Activated naive CD8-positive, alpha-beta T cell treated with anti-CD3 and anti-CD28 coated beads, Interleukin-2, amount 50 U/mL, for 24 hours (primary cell): ENCODE measurements around the gene MAN1C1.
A peak's percentile ranks its signal among the peaks of the same experiment; 100 is the strongest.

Experiments
- ATAC-seq: fragments of 150-1000 bp; cut with Tn5 transposase; one replicate; pipeline ENCODE4 v1.10.0; 2021
- DNase-seq: peaks from one replicate; pipeline ENCODE4 v3.0.0; 2021
- H3K27ac Mint-ChIP-seq: one replicate; pipeline ENCODE4 v1.8.0; 2021; ENCODE audit warnings: mild to moderate bottlenecking, mixed read lengths
- H3K27me3 Mint-ChIP-seq: one replicate; pipeline ENCODE4 v1.8.0; 2021; ENCODE audit warnings: mixed read lengths
- H3K36me3 Mint-ChIP-seq: one replicate; pipeline ENCODE4 v1.8.0; 2021; ENCODE audit warnings: low read depth, mixed read lengths
- H3K4me1 Mint-ChIP-seq: one replicate; pipeline ENCODE4 v1.8.0; 2021; ENCODE audit warnings: mixed read lengths
- H3K4me3 Mint-ChIP-seq: one replicate; pipeline ENCODE4 v1.8.0; 2021; ENCODE audit warnings: mild to moderate bottlenecking, moderate library complexity, mixed read lengths
- H3K9me3 Mint-ChIP-seq: one replicate; pipeline ENCODE4 v1.8.0; 2021; ENCODE audit warnings: mixed read lengths

Gene MAN1C1

GRCh38 chr1:25815208-25816111 lies 198.9 kb downstream of the MAN1C1 start:
- H3K36me3 Mint-ChIP-seq: peaks cover 2% of the 10 kb centered on the region
- H3K27me3 Mint-ChIP-seq: no peaks in the 10 kb centered on the region
- no peaks in the 10 kb centered on the region for H3K9me3 Mint-ChIP-seq
- no peak overlapping the region for H3K4me3 Mint-ChIP-seq
- no peak for ATAC-seq
- no peak overlapping the region for H3K27ac Mint-ChIP-seq
- DNase-seq: no peak
- H3K4me1 Mint-ChIP-seq: peaks cover 12% of the 10 kb centered on the region

- Mint-ChIP-seq H3K27me3 (no peaks in the 10 kb centered on the region), H3K27ac (no peak overlapping the region), H3K36me3 (peaks cover 2% of the 10 kb centered on the region), H3K4me3 (no peak overlapping the region), H3K9me3 (no peaks in the 10 kb centered on the region), H3K4me1 (peaks cover 20% of the 10 kb centered on the region)
- no peak for ATAC-seq
- DNase-seq: no peak
Observed at GRCh38 chr1:25816112-25816718, 199.6 kb downstream of the MAN1C1 start.

GRCh38 chr1:25817840-25818501 lies 201.4 kb downstream of the MAN1C1 start:
- Mint-ChIP-seq H3K4me3 (peak overlapping the region; percentile 90), H3K27ac (no peak overlapping the region), H3K27me3 (no peaks in the 10 kb centered on the region), H3K9me3 (no peaks in the 10 kb centered on the region), H3K4me1 (peaks cover 28% of the 10 kb centered on the region), H3K36me3 (peaks cover 2% of the 10 kb centered on the region)
- DNase-seq: no peak
- no peak for ATAC-seq

- H3K36me3 Mint-ChIP-seq: peaks cover 2% of the 10 kb centered on the region
- no peaks in the 10 kb centered on the region for H3K9me3 Mint-ChIP-seq
- no peaks in the 10 kb centered on the region for H3K27me3 Mint-ChIP-seq
- H3K27ac Mint-ChIP-seq: no peak overlapping the region
- ATAC-seq (no peak), DNase-seq (no peak)
- H3K4me1 Mint-ChIP-seq: peaks cover 28% of the 10 kb centered on the region
- H3K4me3 Mint-ChIP-seq: peak overlapping the region; percentile 90
Observed at GRCh38 chr1:25818569-25818968, 202.0 kb downstream of the MAN1C1 start.

- peak; percentile 93 for ATAC-seq
- Mint-ChIP-seq H3K4me3 (peak within 1 kb of the TSS; percentile 90), H3K27ac (peak within 1 kb of the TSS; percentile 88), H3K9me3 (no peaks in the 10 kb centered on the region), H3K27me3 (no peaks in the 10 kb centered on the region), H3K36me3 (peaks cover 2% of the 10 kb centered on the region), H3K4me1 (peaks cover 28% of the 10 kb centered on the region)
- DNase-seq: peak; percentile 96
Observed at GRCh38 chr1:25819491-25820246, 203.1 kb downstream of the MAN1C1 start, which contains the start of gene MTFR1L. TSS of gene MTFR1L (plus strand) at chr1:25819954. CDS start at chr1:25823105, 3,151 bp downstream.

GRCh38 chr1:25820247-25821111 lies 203.9 kb downstream of the MAN1C1 start:
- Mint-ChIP-seq H3K9me3 (no peaks in the 10 kb centered on the region), H3K27ac (peak overlapping the region; percentile 88), H3K4me3 (peak overlapping the region; percentile 90), H3K36me3 (no peaks in the 10 kb centered on the region), H3K4me1 (peaks cover 28% of the 10 kb centered on the region), H3K27me3 (no peaks in the 10 kb centered on the region)
- peak; percentile 74 for ATAC-seq
- DNase-seq: peak; percentile 70

- Mint-ChIP-seq H3K9me3 (no peaks in the 10 kb centered on the region), H3K4me1 (peaks cover 28% of the 10 kb centered on the region), H3K27me3 (no peaks in the 10 kb centered on the region), H3K36me3 (no peaks in the 10 kb centered on the region), H3K4me3 (peak overlapping the region; percentile 90), H3K27ac (peak overlapping the region; percentile 88)
- ATAC-seq (no peak), DNase-seq (no peak)
Observed at GRCh38 chr1:25821112-25821476, 204.5 kb downstream of the MAN1C1 start.

GRCh38 chr1:25821630-25822091 lies 205.1 kb downstream of the MAN1C1 start:
- DNase-seq (no peak), ATAC-seq (no peak)
- peak overlapping the region; percentile 7 for H3K27ac Mint-ChIP-seq
- H3K4me1 Mint-ChIP-seq: peaks cover 28% of the 10 kb centered on the region
- H3K27me3 Mint-ChIP-seq: no peaks in the 10 kb centered on the region
- H3K9me3 Mint-ChIP-seq: no peaks in the 10 kb centered on the region
- no peaks in the 10 kb centered on the region for H3K36me3 Mint-ChIP-seq
- H3K4me3 Mint-ChIP-seq: peak overlapping the region; percentile 90

- ATAC-seq: no peak
- H3K4me3 Mint-ChIP-seq: no peak overlapping the region
- H3K36me3 Mint-ChIP-seq: peaks cover 22% of the 10 kb centered on the region
Observed at GRCh38 chr1:25825605-25826004, 209.0 kb downstream of the MAN1C1 start.

GRCh38 chr1:25826571-25826970 lies 210.0 kb downstream of the MAN1C1 start:
- peaks cover 27% of the 10 kb centered on the region for H3K36me3 Mint-ChIP-seq
- H3K4me1 Mint-ChIP-seq: peaks cover 5% of the 10 kb centered on the region
- DNase-seq (no peak), ATAC-seq (no peak)
- H3K27me3 Mint-ChIP-seq: no peaks in the 10 kb centered on the region
- H3K9me3 Mint-ChIP-seq: no peaks in the 10 kb centered on the region
- H3K27ac Mint-ChIP-seq: no peak overlapping the region
- no peak overlapping the region for H3K4me3 Mint-ChIP-seq

More at GRCh38 chr1:25825605-25826004, 209.0 kb downstream of the MAN1C1 start:
- no peak overlapping the region for H3K27ac Mint-ChIP-seq
- H3K4me1 Mint-ChIP-seq: peaks cover 14% of the 10 kb centered on the region
- no peak for DNase-seq
- H3K9me3 Mint-ChIP-seq: no peaks in the 10 kb centered on the region
- H3K27me3 Mint-ChIP-seq: no peaks in the 10 kb centered on the region

GRCh38 chr1:25828491-25828890 lies 211.9 kb downstream of the MAN1C1 start:
- Mint-ChIP-seq H3K36me3 (peaks cover 37% of the 10 kb centered on the region), H3K27ac (no peak overlapping the region)
- no peak for ATAC-seq

GRCh38 chr1:25829046-25829445 lies 212.5 kb downstream of the MAN1C1 start:
- Mint-ChIP-seq H3K27ac (no peak overlapping the region), H3K4me1 (no peaks in the 10 kb centered on the region), H3K9me3 (no peaks in the 10 kb centered on the region), H3K4me3 (no peak overlapping the region), H3K27me3 (no peaks in the 10 kb centered on the region), H3K36me3 (peaks cover 40% of the 10 kb centered on the region)
- ATAC-seq (no peak), DNase-seq (no peak)

More at GRCh38 chr1:25828491-25828890, 211.9 kb downstream of the MAN1C1 start:
- Mint-ChIP-seq H3K4me1 (no peaks in the 10 kb centered on the region), H3K9me3 (no peaks in the 10 kb centered on the region), H3K27me3 (no peaks in the 10 kb centered on the region), H3K4me3 (no peak overlapping the region)
- no peak for DNase-seq

GRCh38 chr1:25831569-25832196 lies 215.1 kb downstream of the MAN1C1 start:
- DNase-seq (no peak), ATAC-seq (no peak)
- no peaks in the 10 kb centered on the region for H3K9me3 Mint-ChIP-seq
- H3K4me3 Mint-ChIP-seq: no peak overlapping the region
- no peak overlapping the region for H3K27ac Mint-ChIP-seq
- H3K36me3 Mint-ChIP-seq: peaks cover 53% of the 10 kb centered on the region
- no peaks in the 10 kb centered on the region for H3K4me1 Mint-ChIP-seq
- no peaks in the 10 kb centered on the region for H3K27me3 Mint-ChIP-seq
